IMR-90 (cell line): ENCODE results near the gene PTPRK. TPM values are rescaled to one million over a fixed set of nuclear protein-coding genes. Genes with fewer than 3 reads are reported as not detected.

Source experiments
- ATAC-seq: fragments of 200-7000 bp; cut with Tn5 transposase; 2 replicates; pipeline ENCODE4 v1.9.1; 2020; ENCODE audit warnings: low read depth, mild to moderate bottlenecking, moderate library complexity
- BruUV-seq: library from RNA; stranded (reverse); fragments of 400-500 nt; replicated peaks from 2 replicates; lab custom pipeline; 2021; lab: Mats Ljungman, UMichigan
- CTCF ChIA-PET: fragments of 300-600 bp; formaldehyde crosslinking; extraction: SDS; loops from one replicate; lab custom pipeline; 2021; ENCODE audit warnings: antibody characterized with exemption; lab: Yijun Ruan, JAX
- POLR2A ChIA-PET: fragments of 300-600 bp; sonication (Branson Sonifier 250); formaldehyde crosslinking; loops from one replicate; lab custom pipeline; 2022; ENCODE audit warnings: antibody characterized with exemption; ENCODE audit not compliant: unreplicated experiment; lab: Charles Lee
- DNase-seq: peaks from one replicate; pipeline ENCODE4 v3.0.0; 2013
- H2AFZ ChIP-seq: replicated peaks from 2 replicates; pipeline ENCODE3; 2013; ENCODE audit warnings: low read length, mild to moderate bottlenecking; ENCODE audit not compliant: poor library complexity
- H2AK5ac ChIP-seq: 2 replicates; pipeline ENCODE4 v1.6.1; 2013; ENCODE audit warnings: low read depth, low read length, inconsistent platforms
- H2AK9ac ChIP-seq: replicated peaks from 2 replicates; pipeline ENCODE3; 2013; ENCODE audit warnings: mild to moderate bottlenecking, low read depth, low read length, moderate library complexity; ENCODE audit not compliant: poor library complexity
- H2BK120ac ChIP-seq: 2 replicates; pipeline ENCODE4 v1.6.1; 2013; ENCODE audit warnings: low read depth, low read length, inconsistent platforms
- H2BK15ac ChIP-seq: 3 replicates; pipeline ENCODE4 v1.6.1; 2013; ENCODE audit warnings: low read depth, low read length, inconsistent platforms
- H2BK20ac ChIP-seq: 2 replicates; pipeline ENCODE4 v1.6.1; 2013; ENCODE audit warnings: low read depth, mild to moderate bottlenecking, inconsistent platforms, low read length, moderate library complexity
- H2BK5ac ChIP-seq: 2 replicates; pipeline ENCODE4 v1.6.1; 2013; ENCODE audit warnings: mild to moderate bottlenecking, low read depth, low read length, inconsistent platforms; ENCODE audit not compliant: poor library complexity, severe bottlenecking
- H3K14ac ChIP-seq: replicated peaks from 2 replicates; pipeline ENCODE4 v1.6.1; 2013; ENCODE audit warnings: low read depth, low read length, inconsistent platforms
- H3K18ac ChIP-seq: 2 replicates; pipeline ENCODE4 v1.6.1; 2013; ENCODE audit warnings: low read depth, low read length, control low read depth
- H3K23ac ChIP-seq: 2 replicates; pipeline ENCODE4 v1.6.1; 2013; ENCODE audit warnings: low read depth, low read length, inconsistent platforms
- H3K27ac ChIP-seq: 2 replicates; pipeline ENCODE4 v1.5.1; 2013; ENCODE audit warnings: mild to moderate bottlenecking, control low read depth, low read length; ENCODE audit not compliant: insufficient read depth
- H3K27me3 ChIP-seq: 2 replicates; pipeline ENCODE4 v1.6.1; 2013; ENCODE audit warnings: low read length; ENCODE audit not compliant: control insufficient read depth, insufficient read depth
- H3K36me3 ChIP-seq: 2 replicates; pipeline ENCODE4 v1.6.1; 2013; ENCODE audit warnings: low read length, mixed read lengths; ENCODE audit not compliant: control insufficient read depth, insufficient read depth
- H3K4ac ChIP-seq: 2 replicates; pipeline ENCODE4 v1.6.1; 2013; ENCODE audit warnings: low read depth, low read length, inconsistent platforms
- H3K4me1 ChIP-seq: 2 replicates; pipeline ENCODE4 v1.6.1; 2013; ENCODE audit warnings: low read length, mixed read lengths; ENCODE audit not compliant: control insufficient read depth, insufficient read depth
- H3K4me2 ChIP-seq: 2 replicates; pipeline ENCODE4 v1.6.1; 2013; ENCODE audit warnings: low read depth, mild to moderate bottlenecking, control low read depth, low read length, moderate library complexity
- H3K4me3 ChIP-seq: 2 replicates; pipeline ENCODE4 v1.5.1; 2013; ENCODE audit warnings: low read depth, mild to moderate bottlenecking, control low read depth, low read length, moderate library complexity; ENCODE audit not compliant: insufficient read depth
- H3K56ac ChIP-seq: 2 replicates; pipeline ENCODE4 v1.6.1; 2013; ENCODE audit warnings: low read length, inconsistent platforms; ENCODE audit not compliant: insufficient read depth; ENCODE audit errors: extremely low read depth
- H3K79me1 ChIP-seq, 2 experiments: 2 replicates each; pipeline ENCODE4 v1.6.1; 2013; ENCODE audit warnings: low read length in 2 of 2, inconsistent platforms in 1 of 2, low read depth in 1 of 2
- H3K9ac ChIP-seq: 2 replicates; pipeline ENCODE4 v1.6.1; 2013; ENCODE audit warnings: low read depth, low read length, control low read depth
- H3K9me1 ChIP-seq: 2 replicates; pipeline ENCODE4 v1.6.1; 2013; ENCODE audit warnings: low read length, inconsistent platforms; ENCODE audit not compliant: insufficient read depth
- H3K9me3 ChIP-seq: 2 replicates; pipeline ENCODE4 v1.6.1; 2013; ENCODE audit warnings: low read length; ENCODE audit not compliant: control insufficient read depth, insufficient read depth
- H4K20me1 ChIP-seq: 2 replicates; pipeline ENCODE4 v1.6.1; 2013; ENCODE audit warnings: low read length, inconsistent platforms; ENCODE audit not compliant: insufficient read depth
- H4K5ac ChIP-seq: 2 replicates; pipeline ENCODE4 v1.6.1; 2013; ENCODE audit warnings: mild to moderate bottlenecking, low read depth, low read length, control low read depth
- H4K8ac ChIP-seq, 2 experiments: 2 replicates each; pipeline ENCODE4 v1.6.1; 2013; ENCODE audit warnings: low read depth in 2 of 2, low read length in 2 of 2, control low read depth in 1 of 2, inconsistent platforms in 1 of 2
- H4K91ac ChIP-seq: 2 replicates; pipeline ENCODE4 v1.6.1; 2013; ENCODE audit warnings: low read depth, low read length, inconsistent platforms; ENCODE audit not compliant: insufficient read depth
- CEBPB ChIP-seq: IDR thresholded peaks from 2 replicates; pipeline ENCODE4 v1.6.1; 2012; ENCODE audit warnings: low read depth, low read length, improper control_type of control experiment
- CHD1 ChIP-seq: IDR thresholded peaks from 2 replicates; pipeline ENCODE4 v1.6.1; 2012; ENCODE audit warnings: low read depth, low read length, improper control_type of control experiment
- MAFK ChIP-seq: IDR thresholded peaks from 2 replicates; pipeline ENCODE4 v1.6.1; 2012; ENCODE audit warnings: low read depth, low read length, improper control_type of control experiment
- MAZ ChIP-seq: IDR thresholded peaks from 2 replicates; pipeline ENCODE4 v1.6.1; 2012; ENCODE audit warnings: low read depth, mild to moderate bottlenecking, low read length, improper control_type of control experiment, moderate library complexity, borderline replicate concordance
- RFX5 ChIP-seq: IDR thresholded peaks from 2 replicates; pipeline ENCODE4 v1.8.0; 2012; ENCODE audit warnings: low read depth, mild to moderate bottlenecking, low read length, moderate library complexity
- WGBS, 2 experiments: methylation state at CpG; one replicate each; pipeline versions ENCODE4 v1.1.5 to v1.1.7; 2013; ENCODE audit warnings: missing lambda C conversion rate in 2 of 2; ENCODE audit not compliant: insufficient read length in 1 of 2; ENCODE audit errors: extremely low coverage in 2 of 2; 5-methylcytosine and 5-hydroxymethylcytosine counted together
- dilution Hi-C: fragments of 300-500 bp; cut with HindIII; formaldehyde crosslinking; loops from one replicate; pipeline ENCODE4 v1.14.3; 2018; ENCODE audit warnings: low sequenced_read_pairs; ENCODE audit not compliant: unreplicated experiment
- in situ Hi-C: fragments of 300-500 bp; cut with MboI; formaldehyde crosslinking; loops from 3 replicates; pipeline ENCODE4 v1.14.3; 2019; ENCODE audit warnings: low sequenced_read_pairs, inconsistent platforms, mixed read lengths
- intact Hi-C: fragments of 100-400 bp; cut with micrococcal nuclease; formaldehyde crosslinking; loops from 2 replicates; pipeline ENCODE4 v1.10.0; 2022
- polyA plus RNA-seq, 3 experiments: library from polyadenylated mRNA; depleted of rRNA; stranded (reverse); fragments of >200 nt; gene quantifications; 2 replicates each; pipeline ENCODE4 v1.2.3, GENCODE V29; 2012; ENCODE audit warnings: low replicate concordance in 1 of 3
- total RNA-seq: library from RNA; depleted of rRNA; stranded (reverse); fragments of >200 nt; gene quantifications from 2 replicates; pipeline ENCODE4 v1.2.3, GENCODE V29; 2012

Gene PTPRK
- total and polyA plus RNA-seq, 2 of the 4 experiments (the other 2 are of a cell fraction) = 18.0 to 80.8 TPM

DNA sequence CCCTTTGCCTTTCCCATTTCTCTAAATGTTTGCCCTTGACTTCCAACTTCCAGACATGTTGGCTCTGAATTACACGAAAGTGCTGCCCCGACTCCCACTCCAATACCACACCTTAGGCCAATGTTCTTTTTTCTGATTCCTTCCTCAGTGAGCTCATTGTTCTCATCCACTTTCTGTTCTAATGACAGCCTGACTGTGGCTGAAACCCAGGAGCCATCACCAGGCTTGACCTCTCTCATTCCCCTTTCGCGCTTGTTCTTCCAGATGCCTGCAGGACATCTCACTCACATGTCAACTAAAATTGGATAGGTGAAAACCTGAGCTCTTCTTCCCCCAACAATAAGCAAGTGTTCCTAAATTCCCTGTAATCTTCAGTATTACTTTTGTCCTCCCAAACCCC is 40.4 kb downstream of the PTPRK start:
- no TSS peak for BruUV-seq
- no peak overlapping the region for H3K4ac ChIP-seq
- no peak overlapping the region for H2BK15ac ChIP-seq
- no peak overlapping the region for H3K9ac ChIP-seq
- no peaks in the 10 kb centered on the region for H3K9me3 ChIP-seq
- no peak overlapping the region for H3K56ac ChIP-seq
- ATAC-seq = no peak
- H2BK20ac ChIP-seq = no peak overlapping the region
- H3K4me3 ChIP-seq = no peak overlapping the region
- no peak overlapping the region for H2AK9ac ChIP-seq
- peaks cover 2% of the 10 kb centered on the region; the same call in 1 of the 2 replicates for H3K9me1 ChIP-seq
- H2AK5ac ChIP-seq = no peak overlapping the region
- H4K91ac ChIP-seq = no peak overlapping the region
- DNase-seq = no peak
- no peak overlapping the region for H2BK120ac ChIP-seq
- H3K18ac ChIP-seq = no peak overlapping the region
- H2AFZ ChIP-seq = no peak overlapping the region
- no peak overlapping the region for H4K8ac ChIP-seq
- peaks cover 40 to 56% of the 10 kb centered on the region in 2 experiments for H3K79me1 ChIP-seq
- H3K4me1 ChIP-seq = peaks cover 3% of the 10 kb centered on the region; the same call in 1 of the 2 replicates
- WGBS, 2 experiments = 94% methylated on average over 2 of the region's 4 CpGs; no CpG with 5 or more reads in 1 of the 2 experiments
- no peaks in the 10 kb centered on the region for H3K36me3 ChIP-seq
- H3K27me3 ChIP-seq = no peaks in the 10 kb centered on the region
- in situ Hi-C loops = no loop called here
- H3K4me2 ChIP-seq = no peak overlapping the region
- ChIA-PET CTCF (no interaction called here), POLR2A (no interaction called here)
- dilution Hi-C loops = no loop called here
- no peak overlapping the region for H2BK5ac ChIP-seq
- H4K20me1 ChIP-seq = peaks cover 13% of the 10 kb centered on the region; the same call in 1 of the 2 replicates
- H4K5ac ChIP-seq = no peak overlapping the region
- no peak overlapping the region; the same call in 1 of the 2 replicates for H3K23ac ChIP-seq
- 0 out of 2 replicates have a peak overlapping the region, but pooled peaks have one; percentile 9 for H3K14ac ChIP-seq
- intact Hi-C loops = no loop called here
- TF ChIP-seq MAFK = no peak
- TF ChIP-seq CEBPB = no peak
- TF ChIP-seq MAZ = no peak
- TF ChIP-seq CHD1 = no peak
- no peak for TF ChIP-seq RFX5
- H3K27ac ChIP-seq = no peak overlapping the region
